ENCODE measurements around the gene FRAS1. TPM values are rescaled to one million over a fixed set of nuclear protein-coding genes. Genes with fewer than 3 reads are reported as not detected.

Gene FRAS1
- total RNA-seq, 1 experiment from 2014 or later, result 82.0 TPM

DNA sequence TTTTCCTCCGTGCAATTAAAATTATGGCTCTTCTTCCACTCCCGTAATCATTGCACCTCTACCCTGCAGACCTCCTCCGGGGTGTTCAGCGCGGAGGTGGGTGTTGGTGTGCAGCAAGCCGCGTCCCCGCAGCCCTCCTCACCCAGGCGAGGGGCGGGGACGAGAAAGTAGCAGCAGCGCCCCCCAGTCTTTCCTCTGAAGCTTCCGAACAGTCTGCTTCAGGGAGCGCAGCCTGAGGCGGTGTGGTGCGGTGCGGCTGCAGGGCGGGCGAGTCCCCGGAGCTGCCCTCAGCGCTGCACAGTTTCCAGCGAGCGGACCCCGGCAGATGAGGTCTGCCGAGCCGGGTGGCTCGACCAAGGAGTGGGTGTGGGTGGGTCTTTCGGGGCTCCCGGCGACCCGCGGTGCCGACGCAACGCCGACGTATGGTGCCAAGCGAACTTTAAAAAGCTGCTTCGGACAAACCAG is at the start of gene FRAS1 (continued):
- TF ChIP-seq ZNF532 (CRISPR knock-in tag; IDR thresholded peaks at IDR 0.05; ENCODE audit: borderline replicate concordance), result no peak
- TF ChIP-seq ERG (CRISPR knock-in tag; IDR thresholded peaks at IDR 0.05), result no peak
- TF ChIP-seq, protein P1, sequence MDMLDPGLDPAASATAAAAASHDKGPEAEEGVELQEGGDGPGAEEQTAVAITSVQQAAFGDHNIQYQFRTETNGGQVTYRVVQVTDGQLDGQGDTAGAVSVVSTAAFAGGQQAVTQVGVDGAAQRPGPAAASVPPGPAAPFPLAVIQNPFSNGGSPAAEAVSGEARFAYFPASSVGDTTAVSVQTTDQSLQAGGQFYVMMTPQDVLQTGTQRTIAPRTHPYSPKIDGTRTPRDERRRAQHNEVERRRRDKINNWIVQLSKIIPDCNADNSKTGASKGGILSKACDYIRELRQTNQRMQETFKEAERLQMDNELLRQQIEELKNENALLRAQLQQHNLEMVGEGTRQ (CRISPR knock-in tag; IDR thresholded peaks at IDR 0.05), result no peak
- TF ChIP-seq, protein P2, sequence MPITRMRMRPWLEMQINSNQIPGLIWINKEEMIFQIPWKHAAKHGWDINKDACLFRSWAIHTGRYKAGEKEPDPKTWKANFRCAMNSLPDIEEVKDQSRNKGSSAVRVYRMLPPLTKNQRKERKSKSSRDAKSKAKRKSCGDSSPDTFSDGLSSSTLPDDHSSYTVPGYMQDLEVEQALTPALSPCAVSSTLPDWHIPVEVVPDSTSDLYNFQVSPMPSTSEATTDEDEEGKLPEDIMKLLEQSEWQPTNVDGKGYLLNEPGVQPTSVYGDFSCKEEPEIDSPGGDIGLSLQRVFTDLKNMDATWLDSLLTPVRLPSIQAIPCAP (CRISPR knock-in tag; IDR thresholded peaks at IDR 0.05), result no peak
- no peak for TF ChIP-seq CBFB (CRISPR knock-in tag; IDR thresholded peaks at IDR 0.05; ENCODE audit: low read depth)
- TF ChIP-seq IRF2 (CRISPR knock-in tag; IDR thresholded peaks at IDR 0.05; ENCODE audit: borderline replicate concordance, low read depth), result peak; percentile 26; the same call in 1 of the 2 replicates
- no peak for TF ChIP-seq ELF4 (CRISPR knock-in tag; IDR thresholded peaks at IDR 0.05; ENCODE audit: low read depth)
- TF ChIP-seq TP53 (CRISPR knock-in tag; IDR thresholded peaks at IDR 0.05), result no peak
- no peak; the same call in 1 of the 2 replicates for TF ChIP-seq SP1 (CRISPR knock-in tag; conservative IDR thresholded peaks at IDR 0.05)
- no peak for TF ChIP-seq SMAD4 (CRISPR knock-in tag; IDR thresholded peaks at IDR 0.05)
- TF ChIP-seq HMGA2 (CRISPR knock-in tag; IDR thresholded peaks at IDR 0.05), result no peak
- TF ChIP-seq GABPB1 (CRISPR knock-in tag; IDR thresholded peaks at IDR 0.05), result no peak; the same call in none of the 2 replicates
- TF ChIP-seq, protein P3, sequence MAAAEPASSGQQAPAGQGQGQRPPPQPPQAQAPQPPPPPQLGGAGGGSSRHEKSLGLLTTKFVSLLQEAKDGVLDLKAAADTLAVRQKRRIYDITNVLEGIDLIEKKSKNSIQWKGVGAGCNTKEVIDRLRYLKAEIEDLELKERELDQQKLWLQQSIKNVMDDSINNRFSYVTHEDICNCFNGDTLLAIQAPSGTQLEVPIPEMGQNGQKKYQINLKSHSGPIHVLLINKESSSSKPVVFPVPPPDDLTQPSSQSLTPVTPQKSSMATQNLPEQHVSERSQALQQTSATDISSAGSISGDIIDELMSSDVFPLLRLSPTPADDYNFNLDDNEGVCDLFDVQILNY (CRISPR knock-in tag; IDR thresholded peaks at IDR 0.05), result peak; percentile 60; the same call in 1 of the 2 replicates
- TF ChIP-seq KAT7 (CRISPR knock-in tag; IDR thresholded peaks at IDR 0.05; ENCODE audit: borderline replicate concordance), result 0 out of 2 replicates have a peak, but pooled peaks have one; percentile 20
- no peak for TF ChIP-seq CDX4 (CRISPR knock-in tag; IDR thresholded peaks at IDR 0.05; ENCODE audit: borderline replicate concordance)
- TF ChIP-seq RELA (CRISPR knock-in tag; IDR thresholded peaks at IDR 0.05; ENCODE audit: borderline replicate concordance), result 0 out of 2 replicates have a peak, but pooled peaks have one; percentile 10
- no peak for TF ChIP-seq SMAD3 (CRISPR knock-in tag; IDR thresholded peaks at IDR 0.05; ENCODE audit: borderline replicate concordance)
- TF ChIP-seq NFATC4 (CRISPR knock-in tag; IDR thresholded peaks at IDR 0.05), result no peak
- TF ChIP-seq NFYB (CRISPR knock-in tag; conservative IDR thresholded peaks at IDR 0.05; ENCODE audit: low read depth), result no peak
- TF ChIP-seq FOXJ3 (CRISPR knock-in tag; IDR thresholded peaks at IDR 0.05; ENCODE audit: borderline replicate concordance), result no peak
- TF ChIP-seq SOX15 (CRISPR knock-in tag; IDR thresholded peaks at IDR 0.05), result no peak
- no peak for TF ChIP-seq OVOL2 (CRISPR knock-in tag; IDR thresholded peaks at IDR 0.05; ENCODE audit: borderline replicate concordance)
- no peak for TF ChIP-seq CREB1 (CRISPR knock-in tag; IDR thresholded peaks at IDR 0.05)
- TF ChIP-seq, protein P4, sequence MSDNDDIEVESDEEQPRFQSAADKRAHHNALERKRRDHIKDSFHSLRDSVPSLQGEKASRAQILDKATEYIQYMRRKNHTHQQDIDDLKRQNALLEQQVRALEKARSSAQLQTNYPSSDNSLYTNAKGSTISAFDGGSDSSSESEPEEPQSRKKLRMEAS (CRISPR knock-in tag; IDR thresholded peaks at IDR 0.05), result no peak
- no peak for TF ChIP-seq NR3C1 (CRISPR knock-in tag; conservative IDR thresholded peaks at IDR 0.05; ENCODE audit: low read depth)
- 0 out of 2 replicates have a peak, but pooled peaks have one; percentile 16 for TF ChIP-seq CREM (CRISPR knock-in tag; IDR thresholded peaks at IDR 0.05)
- no peak for TF ChIP-seq CTCF (IDR thresholded peaks at IDR 0.05)
- no peak for TF ChIP-seq ZNF121 (CRISPR knock-in tag; IDR thresholded peaks at IDR 0.05)
- TF ChIP-seq FOXP1 (CRISPR knock-in tag; IDR thresholded peaks at IDR 0.05; ENCODE audit: borderline replicate concordance), result no peak
- TF ChIP-seq ESRRA (CRISPR knock-in tag; IDR thresholded peaks at IDR 0.05; ENCODE audit: borderline replicate concordance), result no peak

Data from WTC11 (cell line).